Stimulated activated CD4-positive, alpha-beta T cell treated with anti-CD3 and anti-CD28 coated beads, TNF-alpha, amount 100 ng/mL, for 4 hours (primary cell): ENCODE data around the gene DNASE1L3.
"Not testable (repeated sequence)": the region's sequence is repeated elsewhere in the genome, so short reads cannot be mapped to it uniquely, and the experiment has no call there.

Source experiments
- DNase-seq, 3 experiments: peaks; one replicate each; pipeline ENCODE4 v3.0.0-alpha.2; 2020; ENCODE audit warnings: low read depth in 3 of 3

DNASE1L3 gene

DNA sequence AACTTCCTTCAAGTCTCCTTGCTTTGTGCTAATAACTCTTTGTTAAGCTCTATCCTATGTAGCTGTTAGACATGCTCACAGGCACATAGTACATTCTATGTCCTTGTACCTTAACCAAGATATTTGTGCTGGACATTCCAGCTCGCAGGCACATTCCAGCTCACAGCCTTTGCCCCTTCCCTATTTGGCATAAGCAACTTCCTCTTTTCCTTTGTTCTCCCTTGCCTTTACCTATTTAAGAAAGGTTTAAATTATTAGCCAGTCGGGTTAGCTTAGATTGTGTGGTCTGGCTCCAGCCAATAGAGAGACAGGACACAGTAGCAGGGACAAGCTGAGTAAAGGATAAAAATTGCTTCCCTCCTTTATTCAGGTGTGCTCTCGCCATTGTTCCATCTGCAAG is 9.3 kb downstream of the DNASE1L3 start:
- not testable (repeated sequence) for DNase-seq

DNA sequence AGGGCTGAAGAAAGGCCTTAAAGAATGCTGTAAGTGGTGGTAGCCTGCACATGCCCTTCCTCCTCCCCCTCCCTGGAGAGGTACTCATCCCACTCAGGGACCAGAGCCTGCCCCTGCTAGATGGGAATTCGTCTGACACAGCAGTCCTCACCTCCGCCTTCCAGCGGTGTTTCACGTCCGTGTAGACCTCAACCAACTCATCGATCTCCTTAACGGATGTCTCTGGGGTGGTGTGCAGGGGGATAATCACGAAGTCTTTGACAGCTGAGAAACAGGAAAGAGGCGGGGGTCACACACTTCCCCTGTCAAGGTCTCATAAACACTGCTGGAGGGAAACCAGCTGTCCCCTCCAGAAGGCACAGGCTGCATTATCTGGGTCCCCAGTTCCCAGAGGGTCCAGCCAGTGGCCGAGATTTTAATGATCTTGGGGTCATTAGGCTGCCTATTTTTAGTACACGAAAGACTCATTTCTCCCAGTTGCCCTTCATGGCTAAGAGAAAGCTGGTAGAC is 9.9 kb downstream of the DNASE1L3 start:
- no peak for DNase-seq

DNA sequence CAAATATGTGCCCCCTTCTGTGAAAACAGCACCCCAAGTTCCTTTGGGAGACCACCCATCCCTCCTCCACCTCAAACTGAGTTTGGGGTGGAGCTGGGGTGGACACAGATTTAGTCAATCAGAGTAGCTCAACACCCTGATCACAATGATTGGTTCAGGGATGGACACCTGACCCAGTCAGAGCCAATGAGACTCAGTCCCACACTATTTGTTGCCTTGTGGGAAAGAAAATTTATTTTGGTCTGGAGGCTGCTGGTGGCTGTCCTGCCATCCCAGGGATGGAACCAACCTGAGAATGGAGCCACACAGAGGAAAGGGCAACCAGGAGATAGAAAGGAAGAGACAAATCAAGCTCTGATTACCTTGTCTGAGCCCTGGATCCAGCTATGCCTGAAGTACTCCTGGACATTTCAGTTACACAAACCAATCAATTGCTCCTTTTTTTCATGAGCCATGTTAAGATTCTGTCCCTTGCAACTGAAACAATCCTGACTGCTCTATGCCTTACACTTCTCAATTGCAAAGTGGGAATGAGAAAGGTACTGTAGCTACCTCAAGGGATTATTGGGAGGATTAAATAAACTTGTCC is 10.6 kb downstream of the DNASE1L3 start:
- DNase-seq: no peak

DNA sequence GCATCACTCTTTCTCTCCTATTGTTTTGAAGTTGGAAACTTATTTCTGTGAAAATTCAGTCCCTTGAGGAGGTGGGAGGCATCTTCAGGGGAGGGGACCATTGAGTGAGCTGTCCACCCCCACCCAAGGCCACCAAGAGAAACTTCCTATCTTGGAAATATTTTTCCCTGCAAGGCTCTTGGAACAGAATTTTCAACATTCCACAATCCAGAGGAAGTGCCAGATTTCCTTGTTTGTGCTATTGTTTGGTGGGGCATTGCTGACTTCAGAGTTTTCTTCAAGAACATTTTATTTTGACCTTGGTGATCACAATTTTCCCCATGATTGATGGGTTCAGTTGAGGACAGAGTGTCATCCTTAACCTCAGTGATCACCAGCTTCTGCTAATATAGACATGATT is 12.0 kb downstream of the DNASE1L3 start:
- DNase-seq: no peak

DNA sequence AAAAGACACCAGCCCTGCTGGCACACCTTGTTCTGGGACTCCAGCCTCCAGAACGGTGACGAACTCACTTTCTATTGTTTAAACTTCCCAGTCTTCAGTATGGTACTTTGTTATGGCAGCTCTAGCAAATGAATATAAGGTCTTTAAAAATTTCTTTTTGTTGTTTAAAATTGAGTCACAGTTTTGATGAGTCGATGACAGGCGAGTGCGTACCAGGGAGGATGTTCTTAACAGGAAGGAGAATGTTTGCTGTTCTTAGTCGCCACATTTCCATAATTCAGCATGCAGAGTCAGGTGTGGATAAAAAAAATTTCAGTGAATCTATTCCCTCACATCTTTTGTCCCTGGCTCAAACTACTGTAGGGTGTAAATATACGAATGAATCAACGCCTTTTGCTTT is 12.4 kb downstream of the DNASE1L3 start:
- no peak for DNase-seq

DNA sequence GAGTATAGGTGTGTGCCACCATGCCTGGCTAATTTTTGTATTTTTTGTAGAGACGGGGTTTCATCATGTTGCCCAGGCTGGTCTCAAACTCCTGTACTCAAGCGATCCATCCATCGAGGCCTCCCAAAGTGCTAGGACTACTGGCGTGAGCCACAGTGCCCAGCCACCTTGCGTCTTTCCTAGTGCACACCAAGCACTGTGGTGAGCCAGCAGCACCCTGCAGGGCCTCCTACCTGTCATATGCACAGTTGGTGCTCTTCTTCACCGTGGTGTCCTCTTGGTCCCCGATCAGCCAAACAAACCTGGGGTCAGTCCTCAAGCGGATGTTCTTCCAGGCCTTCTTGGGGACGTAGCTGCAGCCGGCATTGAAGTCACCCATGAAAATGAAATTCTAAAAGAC is 13.2 kb downstream of the DNASE1L3 start:
- DNase-seq: no peak

DNA sequence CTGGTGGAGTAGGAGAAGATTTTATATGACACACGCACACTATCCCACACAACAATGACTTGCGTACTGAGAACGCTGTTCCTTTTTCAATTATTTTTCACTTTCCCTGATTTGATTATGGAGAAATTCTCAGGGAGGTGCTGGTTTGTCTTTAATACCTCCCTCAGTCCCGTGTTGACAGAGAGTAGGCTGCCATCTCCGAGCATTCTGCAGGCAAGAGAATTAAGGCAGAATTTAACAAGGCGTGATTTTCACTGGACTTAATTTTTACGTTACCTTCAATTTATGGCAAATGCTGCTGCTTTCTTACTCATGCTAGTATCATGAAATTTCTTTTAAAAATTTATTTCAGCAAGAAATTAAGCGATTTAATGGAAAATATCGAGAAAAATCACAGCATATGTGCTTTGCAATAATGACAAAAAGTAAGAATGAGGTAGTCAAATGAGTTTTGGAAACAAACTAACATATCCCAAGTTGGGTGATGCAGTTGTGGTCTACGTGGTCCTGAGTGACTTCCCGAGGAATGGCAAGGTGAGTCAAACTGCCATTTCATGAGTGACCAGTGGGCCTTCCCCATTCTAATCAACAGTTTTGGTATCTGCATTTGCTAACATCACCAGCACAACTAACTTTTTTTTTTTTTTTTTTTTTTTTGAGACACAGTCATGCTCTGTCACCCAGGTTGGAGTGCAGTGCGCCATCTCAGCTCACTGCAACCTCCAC is 16.9 kb downstream of the DNASE1L3 start:
- no peak for DNase-seq

DNA sequence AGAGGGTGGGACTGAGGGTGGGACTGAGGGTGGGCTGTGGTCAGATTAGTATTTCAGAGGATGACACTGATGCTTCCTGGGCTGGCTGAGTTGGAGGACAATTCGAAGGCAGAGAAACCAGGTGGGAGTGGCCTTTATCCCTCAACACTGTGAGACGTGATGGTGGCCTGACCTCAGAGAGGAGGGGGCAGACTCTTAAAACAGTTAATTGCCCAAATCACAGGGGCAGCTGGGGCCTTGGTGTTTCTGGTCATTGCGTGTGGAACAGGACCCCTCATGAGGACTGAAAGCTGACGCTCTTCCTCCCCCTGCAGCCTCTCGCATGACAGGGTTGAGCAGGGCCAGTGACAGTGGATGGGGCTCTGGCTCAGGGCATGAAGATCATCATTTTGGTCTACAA is 18.7 kb downstream of the DNASE1L3 start:
- no peak for DNase-seq

DNA sequence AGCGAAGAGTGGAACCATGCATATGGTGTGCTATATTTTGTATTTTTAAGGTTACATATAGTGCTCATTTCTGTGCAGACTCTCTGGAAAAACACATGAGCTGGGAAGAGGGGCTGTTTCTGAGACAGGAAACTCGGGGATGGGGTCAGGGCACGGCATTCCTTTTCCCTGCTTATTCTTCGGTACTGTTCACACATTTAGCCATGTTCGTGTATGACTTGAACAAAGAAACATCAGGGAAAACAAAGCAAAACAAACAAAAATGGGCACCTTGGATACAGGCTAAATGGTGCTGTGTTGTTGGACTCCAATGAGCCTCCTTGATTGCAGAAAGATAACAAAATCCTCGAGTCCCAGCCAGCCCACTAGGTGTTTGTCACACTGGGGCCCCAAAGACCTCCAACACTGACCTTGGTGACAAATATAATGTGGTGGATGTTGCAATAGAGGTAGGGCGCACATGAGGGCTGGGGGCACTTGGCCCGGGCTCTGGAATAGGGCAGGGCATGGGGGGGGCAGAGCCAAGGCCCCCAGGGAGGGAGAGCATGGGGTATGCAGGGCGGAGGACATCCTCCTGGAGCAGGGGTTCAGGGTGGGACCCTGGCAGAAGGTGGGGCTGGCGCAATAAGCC is 19.3 kb downstream of the DNASE1L3 start:
- no peak for DNase-seq

DNA sequence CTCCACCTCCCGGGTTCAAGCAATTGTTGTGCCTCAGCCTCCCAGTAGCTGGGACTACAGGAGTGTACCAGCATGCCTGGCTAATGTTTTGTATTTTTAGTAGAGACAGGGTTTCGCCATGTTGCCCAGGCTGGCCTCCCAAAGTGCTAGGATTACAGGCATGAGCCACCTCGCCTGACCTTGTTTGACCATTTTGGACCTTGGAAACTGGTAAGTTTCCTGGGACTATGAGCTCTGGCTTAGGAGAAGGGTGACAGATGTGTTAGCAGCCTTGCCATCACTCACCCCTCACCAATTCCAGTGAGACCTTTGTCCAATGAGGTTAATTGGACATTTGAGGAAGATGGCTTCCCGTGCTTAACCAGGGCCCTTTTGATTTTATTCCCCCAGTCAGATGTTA is 19.9 kb downstream of the DNASE1L3 start:
- no peak for DNase-seq

DNA sequence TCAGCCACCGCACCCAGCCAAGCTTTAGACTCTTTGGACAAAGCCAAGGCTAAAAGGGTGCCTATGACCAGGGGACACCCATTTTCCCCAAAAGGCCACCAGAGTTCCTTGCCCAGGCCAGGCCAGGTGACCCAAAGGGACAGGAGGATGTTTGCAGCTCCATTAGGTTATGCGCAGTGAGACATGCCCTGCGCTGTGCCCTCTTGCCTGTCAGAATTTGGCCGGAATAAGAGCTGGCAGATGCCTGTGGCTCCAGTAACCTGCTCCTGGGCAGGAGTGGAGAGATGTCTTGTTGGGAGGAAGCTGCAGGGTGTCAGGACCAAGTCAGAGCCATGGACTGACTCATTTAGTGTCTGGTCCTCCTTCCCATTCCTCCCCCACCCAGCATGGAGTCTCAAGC is 20.5 kb downstream of the DNASE1L3 start:
- no peak for DNase-seq

DNA sequence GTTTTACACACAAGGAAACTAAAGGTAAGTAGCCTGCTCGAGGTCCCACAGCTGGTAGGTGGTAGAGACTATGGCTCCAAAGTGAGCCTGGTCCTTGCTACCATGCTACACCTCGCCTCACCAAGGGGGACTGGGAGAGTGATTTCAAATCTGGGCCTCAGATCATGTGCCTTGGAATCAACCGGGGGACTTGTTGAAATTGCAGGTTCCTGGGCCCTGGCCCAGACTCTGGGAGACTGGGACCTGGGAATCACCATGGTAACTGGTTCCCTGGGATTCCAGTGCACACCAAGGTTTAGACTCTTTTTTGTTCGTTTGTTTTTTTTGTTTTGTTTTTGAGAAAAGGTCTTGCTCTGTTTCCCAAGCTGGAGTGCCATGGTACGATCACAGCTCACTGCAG is 21.1 kb downstream of the DNASE1L3 start:
- DNase-seq: no peak

DNA sequence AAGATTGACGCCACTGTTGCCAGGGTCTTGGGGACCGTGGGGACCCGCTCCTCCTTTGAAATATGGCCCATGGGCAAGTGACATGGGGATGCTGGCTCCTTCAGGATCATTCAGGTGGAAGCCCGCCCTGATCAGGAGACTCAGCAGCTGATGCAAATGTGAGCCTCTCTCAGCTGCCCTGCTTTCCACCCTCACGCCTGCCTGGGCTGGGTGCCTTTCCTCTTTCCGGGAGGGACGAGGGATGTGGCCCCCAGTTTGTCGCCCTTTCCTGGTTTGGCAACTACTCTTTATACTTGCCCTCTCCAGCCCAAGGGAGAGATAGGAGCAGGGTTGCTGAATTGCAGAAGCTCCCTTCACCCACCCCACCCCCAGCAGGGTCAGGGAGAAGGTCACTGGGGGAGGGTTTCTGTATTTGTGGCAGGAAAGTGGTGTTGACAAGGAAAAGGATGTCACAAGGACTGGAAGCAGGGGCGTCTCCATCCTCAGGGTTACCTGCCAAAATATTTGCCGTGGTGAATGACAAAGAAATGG is 21.8 kb downstream of the DNASE1L3 start:
- no peak for DNase-seq

DNA sequence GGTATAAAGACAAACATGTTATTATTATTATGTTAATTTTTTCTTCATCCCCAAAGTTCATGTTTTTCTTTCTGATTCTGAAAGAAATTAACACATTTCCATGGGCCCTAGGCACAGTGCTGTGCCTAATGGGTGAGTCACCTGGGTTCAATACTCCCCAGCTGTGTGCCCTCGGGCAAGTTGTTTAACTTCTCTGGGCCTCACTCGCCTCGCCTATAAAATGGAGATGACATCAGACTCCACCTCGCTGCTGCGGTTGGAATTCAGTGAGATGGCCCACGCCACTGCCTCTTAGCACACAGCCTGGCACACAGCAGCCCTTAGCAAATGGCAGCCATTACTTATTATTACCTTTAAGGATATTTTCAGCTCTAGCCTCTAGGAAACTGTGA is 22.6 kb downstream of the DNASE1L3 start:
- no peak for DNase-seq

DNA sequence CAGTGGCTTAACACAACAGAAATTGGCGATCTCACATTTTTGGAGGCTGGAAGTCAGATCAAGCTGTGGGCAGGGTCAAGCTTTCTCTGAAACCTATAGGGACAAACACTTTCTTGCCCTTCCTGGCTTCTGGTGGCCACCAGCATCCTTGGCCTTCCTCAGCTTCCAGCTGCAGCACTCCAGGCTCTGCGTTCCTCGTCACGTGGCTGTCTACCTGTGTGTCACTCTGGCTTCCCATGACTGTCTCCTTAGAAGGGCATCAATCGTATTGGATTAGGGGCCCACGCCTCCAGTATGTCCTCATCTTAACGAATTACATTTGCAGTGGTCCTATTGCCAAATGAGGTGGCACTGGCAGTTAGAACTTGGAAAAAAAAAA is 25.8 kb downstream of the DNASE1L3 start:
- no peak for DNase-seq

DNA sequence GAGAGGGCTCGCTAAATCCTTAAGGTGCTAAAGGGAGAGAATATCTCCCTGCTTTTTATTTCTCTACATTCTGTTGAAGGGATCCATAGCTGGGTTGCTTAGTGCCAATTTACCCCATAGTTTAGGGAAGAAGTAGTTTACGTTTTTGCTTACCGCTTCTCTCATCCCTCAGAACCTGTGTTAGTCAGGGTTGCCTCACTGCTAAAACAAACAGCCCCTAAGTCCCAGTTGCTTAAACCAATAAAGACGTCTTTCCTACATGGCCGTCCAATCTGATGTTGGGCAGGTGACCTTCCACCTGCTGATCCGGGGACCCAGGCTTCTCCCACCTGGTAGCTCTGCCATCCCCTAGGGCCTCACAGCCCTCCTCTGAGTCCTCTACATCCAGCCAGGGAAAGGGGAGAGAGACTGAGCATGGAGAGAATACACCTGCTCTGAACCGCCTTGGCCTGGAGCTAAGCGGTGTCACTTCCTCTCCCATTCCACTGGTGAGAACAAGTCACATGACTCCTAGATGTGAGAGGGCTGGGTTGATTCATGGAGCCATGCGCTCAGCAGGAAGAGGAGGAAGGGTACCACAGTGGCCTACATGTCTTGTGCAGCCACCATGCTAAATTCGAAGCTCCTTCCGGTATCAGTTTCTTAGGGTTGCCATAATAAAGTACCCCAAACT is 26.3 kb downstream of the DNASE1L3 start:
- DNase-seq: no peak

DNA sequence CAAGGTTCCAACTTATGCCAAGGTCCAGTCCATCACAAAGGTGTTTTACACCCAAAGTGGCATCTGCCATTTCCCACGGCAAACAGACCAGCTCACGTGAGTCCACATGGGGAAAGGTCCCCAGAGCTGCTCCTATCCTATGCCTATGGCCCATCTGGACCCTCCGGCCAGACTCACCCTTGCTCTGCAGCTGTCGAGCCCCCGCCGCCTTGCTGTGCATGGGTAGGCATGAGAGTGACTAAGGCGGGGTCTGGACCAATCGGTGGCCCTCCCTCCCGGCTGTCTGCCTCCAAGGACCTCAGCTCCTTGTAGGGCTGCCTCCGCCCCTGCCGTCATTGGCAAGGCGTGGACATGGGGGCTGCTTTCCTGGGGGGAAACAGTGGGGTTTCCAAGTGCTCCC is 26.9 kb downstream of the DNASE1L3 start:
- DNase-seq: no peak

DNA sequence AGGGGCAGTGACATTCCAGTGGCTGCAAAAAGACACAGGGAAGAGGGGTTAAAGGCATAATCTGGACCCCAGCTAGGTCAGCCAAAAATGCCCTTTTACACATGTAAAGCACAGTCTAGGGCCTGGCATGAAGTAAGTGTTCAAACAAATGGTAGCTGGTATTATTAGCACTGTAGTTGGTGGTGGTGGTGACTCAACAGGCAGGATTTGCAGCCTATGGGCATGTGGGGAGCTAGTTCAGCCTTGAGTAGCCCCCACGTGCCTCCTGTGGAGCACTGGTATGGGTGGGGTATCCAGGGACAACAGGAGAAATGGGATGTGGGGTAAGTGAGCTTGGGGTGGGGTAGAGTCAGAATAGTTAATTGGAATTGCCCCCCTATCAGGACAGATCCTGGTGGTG is 27.6 kb downstream of the DNASE1L3 start:
- no peak for DNase-seq

DNA sequence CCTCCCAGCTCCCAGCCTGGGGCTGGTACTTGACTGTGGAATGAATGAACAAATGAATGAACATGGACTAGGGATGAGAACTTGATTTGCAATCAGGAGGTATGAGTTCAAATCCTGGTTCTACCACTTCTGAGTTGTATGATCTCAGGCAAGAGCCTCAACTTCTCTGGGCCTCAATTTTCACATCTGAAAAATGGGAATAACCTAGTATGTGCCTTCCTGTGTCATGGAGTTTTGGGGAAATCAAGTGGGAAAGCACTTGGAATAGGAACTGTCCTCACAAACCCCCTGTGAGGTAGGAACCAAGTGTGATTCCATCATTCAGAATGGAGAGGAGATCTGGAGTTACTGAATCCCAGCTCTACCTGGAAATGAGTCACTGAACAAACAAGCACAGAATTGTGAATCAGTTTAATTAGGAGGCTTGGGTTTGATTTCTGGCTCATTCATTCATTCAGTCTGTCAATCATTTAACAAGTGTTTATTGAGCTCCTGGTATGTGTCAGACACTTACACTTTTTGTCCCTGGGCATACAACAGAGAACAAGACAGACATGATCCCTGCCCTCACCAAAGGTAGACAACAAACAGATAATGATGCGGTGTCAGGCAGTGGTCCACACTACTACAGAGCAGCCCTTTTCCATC is 29.7 kb downstream of the DNASE1L3 start:
- DNase-seq: no peak

DNA sequence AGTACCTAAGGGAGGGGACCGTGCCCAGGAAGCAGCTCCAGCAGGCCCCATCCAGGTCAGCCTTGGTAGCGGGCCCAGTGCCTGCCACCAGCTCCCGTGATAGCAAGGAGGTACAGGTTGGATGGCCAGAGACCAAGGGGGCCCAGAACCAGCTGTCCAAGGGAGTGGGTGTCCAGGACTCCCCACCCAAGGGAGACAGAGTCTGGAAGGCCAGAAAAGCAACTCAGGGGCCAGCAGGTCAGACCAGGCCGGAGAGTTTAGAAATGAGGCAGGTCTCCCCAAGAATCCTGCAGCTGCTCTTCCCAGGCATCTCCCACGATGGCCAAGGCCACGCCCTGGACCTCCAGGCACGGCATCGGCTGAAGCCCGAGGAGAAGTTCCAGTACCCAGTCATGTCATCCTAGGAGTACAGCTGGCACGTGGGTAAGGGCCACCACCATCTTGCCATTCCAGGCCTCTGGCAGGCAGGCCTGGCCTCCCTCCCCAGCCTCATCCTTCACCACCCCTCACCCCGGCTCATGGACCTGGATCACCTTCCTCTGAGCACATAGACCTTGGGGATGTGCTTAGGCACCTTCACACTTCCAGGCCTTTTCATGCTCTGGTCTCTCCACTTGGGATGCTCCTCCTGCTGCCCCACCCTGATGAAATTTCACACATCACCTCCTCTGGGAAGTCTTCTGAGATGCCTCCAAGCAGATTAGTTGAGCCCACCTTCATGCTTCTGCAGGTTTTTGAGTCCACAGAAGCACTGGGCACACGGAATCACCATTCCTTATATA is 30.5 kb downstream of the DNASE1L3 start:
- DNase-seq: no peak
